ENCODE results near the gene NELFCD.

DNA sequence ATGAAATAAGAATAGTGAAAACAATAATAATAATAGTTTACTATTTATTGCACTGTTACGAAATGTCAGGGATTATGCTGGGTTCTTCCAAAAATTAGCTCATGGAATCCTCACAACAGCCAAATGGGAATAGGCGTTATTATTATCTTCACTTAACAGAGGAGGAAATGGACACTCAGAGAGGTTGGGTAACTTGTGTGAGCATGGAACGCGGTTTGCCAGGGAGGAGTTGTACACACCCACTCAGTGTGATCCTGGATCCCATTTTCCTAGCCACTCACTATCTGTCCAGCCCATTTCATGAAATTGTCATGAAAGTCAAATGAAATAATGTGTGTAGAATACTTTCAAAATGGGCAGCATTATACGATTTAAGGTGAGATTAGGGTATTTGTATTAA is 4.6 kb downstream of the NELFCD start:
- TF ChIP-seq FOXA1 (IDR thresholded peaks at IDR 0.05) (no peak), HDGF (IDR thresholded peaks at IDR 0.05; ENCODE audit: borderline replicate concordance) (no peak), FOXM1 (IDR thresholded peaks at IDR 0.05; ENCODE audit: borderline replicate concordance) (no peak), FOXK2 (IDR thresholded peaks at IDR 0.05) (no peak)

Measured in HEK293T (cell line).